HEK293 (cell line): ENCODE data around the gene TNN.
A peak's percentile ranks its signal among the peaks of the same experiment; 100 is the strongest.

ENCODE experiments used
- CTCF ChIA-PET: fragments of 350-600 bp; formaldehyde crosslinking; extraction: SDS; loops from one replicate; lab custom pipeline; 2021; ENCODE audit warnings: antibody characterized with exemption; lab: Yijun Ruan, JAX
- POLR2A ChIA-PET: fragments of 300-600 bp; formaldehyde crosslinking; extraction: SDS; loops from one replicate; lab custom pipeline; 2020; ENCODE audit warnings: antibody characterized with exemption, inconsistent platforms; lab: Yijun Ruan, JAX
- H3K27ac ChIP-seq: fragments of 200-500 bp; sonication (Bioruptor generic); 2 replicates; pipeline ENCODE4 v1.5.1; 2014; ENCODE audit warnings: low read depth, low read length, control low read depth, inconsistent platforms; ENCODE audit errors: extremely low read depth
- H3K36me3 ChIP-seq, 2 experiments: fragments of 200-500 bp in 1 of 2; sonication (Bioruptor generic) in 1 of 2; 1 replicate in 1 of 2; 2 replicates in 1 of 2; pipeline ENCODE4 v1.5.1; 2014 to 2017; ENCODE audit warnings: inconsistent platforms in 2 of 2, low read length in 2 of 2; ENCODE audit not compliant: control insufficient read depth in 2 of 2, insufficient read depth in 1 of 2
- H3K4me1 ChIP-seq: fragments of 200-500 bp; sonication (Bioruptor generic); 2 replicates; pipeline ENCODE4 v1.5.1; 2014; ENCODE audit warnings: mild to moderate bottlenecking, low read length, inconsistent platforms; ENCODE audit not compliant: control insufficient read depth, insufficient read depth
- H3K4me3 ChIP-seq: 2 replicates; pipeline ENCODE4 v1.5.1; 2011; ENCODE audit warnings: low read depth, mild to moderate bottlenecking, control low read depth, low read length, moderate library complexity
- H3K9me3 ChIP-seq: fragments of 200-500 bp; sonication (Bioruptor generic); 2 replicates; pipeline ENCODE4 v1.5.1; 2014; ENCODE audit warnings: low read depth, low read length, inconsistent platforms; ENCODE audit not compliant: control insufficient read depth, insufficient read depth
- BCL11A ChIP-seq: fragments of 450-650 bp; formaldehyde crosslinking; IDR thresholded peaks from 2 replicates; pipeline ENCODE4 v1.5.1; 2016; ENCODE audit warnings: low read depth, missing biosample characterization, missing genetic modification characterization
- GLI4 ChIP-seq: fragments of 450-650 bp; formaldehyde crosslinking; IDR thresholded peaks from 2 replicates; pipeline ENCODE4 v1.5.1; 2016; ENCODE audit warnings: missing biosample characterization, missing genetic modification characterization
- INSM2 ChIP-seq: fragments of 450-650 bp; formaldehyde crosslinking; IDR thresholded peaks from 2 replicates; pipeline ENCODE4 v1.5.1; 2016; ENCODE audit warnings: missing biosample characterization, missing genetic modification characterization
- KLF8 ChIP-seq: fragments of 450-650 bp; formaldehyde crosslinking; IDR thresholded peaks from 2 replicates; pipeline ENCODE4 v1.5.1; 2016; ENCODE audit warnings: missing biosample characterization, missing genetic modification characterization
- KLF9 ChIP-seq: fragments of 450-650 bp; formaldehyde crosslinking; IDR thresholded peaks from 2 replicates; pipeline ENCODE4 v1.5.1; 2016; ENCODE audit warnings: missing biosample characterization, missing genetic modification characterization, low read depth
- PRDM6 ChIP-seq: fragments of 450-650 bp; formaldehyde crosslinking; IDR thresholded peaks from 2 replicates; pipeline ENCODE4 v1.5.1; 2017; ENCODE audit warnings: missing biosample characterization, missing genetic modification characterization
- SP2 ChIP-seq: fragments of 450-650 bp; formaldehyde crosslinking; IDR thresholded peaks from 2 replicates; pipeline ENCODE4 v1.5.1; 2016; ENCODE audit warnings: missing biosample characterization, missing genetic modification characterization
- SP3 ChIP-seq: fragments of 450-650 bp; formaldehyde crosslinking; IDR thresholded peaks from 2 replicates; pipeline ENCODE4 v1.5.1; 2016; ENCODE audit warnings: missing biosample characterization, missing genetic modification characterization
- TSHZ1 ChIP-seq: fragments of 450-650 bp; formaldehyde crosslinking; IDR thresholded peaks from 2 replicates; pipeline ENCODE4 v1.5.1; 2016; ENCODE audit warnings: missing biosample characterization, missing genetic modification characterization, borderline replicate concordance
- ZFP41 ChIP-seq: fragments of 450-650 bp; formaldehyde crosslinking; IDR thresholded peaks from 2 replicates; pipeline ENCODE4 v1.5.1; 2016; ENCODE audit warnings: missing biosample characterization, missing genetic modification characterization, borderline replicate concordance
- ZNF112 ChIP-seq: fragments of 450-650 bp; formaldehyde crosslinking; IDR thresholded peaks from 2 replicates; pipeline ENCODE4 v1.5.0; 2017; ENCODE audit warnings: missing biosample characterization, missing genetic modification characterization
- ZNF132 ChIP-seq: fragments of 450-650 bp; formaldehyde crosslinking; IDR thresholded peaks from 2 replicates; pipeline ENCODE4 v1.5.1; 2017; ENCODE audit warnings: missing biosample characterization, missing genetic modification characterization, borderline replicate concordance
- ZNF133 ChIP-seq: fragments of 450-650 bp; formaldehyde crosslinking; IDR thresholded peaks from 2 replicates; pipeline ENCODE4 v1.5.1; 2016; ENCODE audit warnings: missing biosample characterization, missing genetic modification characterization
- ZNF157 ChIP-seq: fragments of 450-650 bp; formaldehyde crosslinking; IDR thresholded peaks from 2 replicates; pipeline ENCODE4 v1.5.1; 2016; ENCODE audit warnings: missing biosample characterization, missing genetic modification characterization
- ZNF169 ChIP-seq: fragments of 450-650 bp; formaldehyde crosslinking; IDR thresholded peaks from 2 replicates; pipeline ENCODE4 v1.5.1; 2016; ENCODE audit warnings: missing biosample characterization, missing genetic modification characterization
- ZNF175 ChIP-seq: fragments of 450-650 bp; formaldehyde crosslinking; IDR thresholded peaks from 2 replicates; pipeline ENCODE4 v1.5.1; 2016; ENCODE audit warnings: missing biosample characterization, missing genetic modification characterization
- ZNF18 ChIP-seq: fragments of 450-650 bp; formaldehyde crosslinking; IDR thresholded peaks from 2 replicates; pipeline ENCODE4 v1.5.1; 2016; ENCODE audit warnings: missing biosample characterization, missing genetic modification characterization
- ZNF214 ChIP-seq: fragments of 450-650 bp; formaldehyde crosslinking; IDR thresholded peaks from 2 replicates; pipeline ENCODE4 v1.5.1; 2017; ENCODE audit warnings: missing biosample characterization, mild to moderate bottlenecking, missing genetic modification characterization, borderline replicate concordance
- ZNF362 ChIP-seq: fragments of 450-650 bp; formaldehyde crosslinking; IDR thresholded peaks from 2 replicates; pipeline ENCODE4 v1.5.1; 2016; ENCODE audit warnings: missing biosample characterization, missing genetic modification characterization
- ZNF37A ChIP-seq: fragments of 450-650 bp; IDR thresholded peaks from 2 replicates; pipeline ENCODE4 v1.5.1; 2018; ENCODE audit warnings: missing biosample characterization, missing genetic modification characterization
- ZNF416 ChIP-seq: fragments of 450-650 bp; formaldehyde crosslinking; IDR thresholded peaks from 2 replicates; pipeline ENCODE4 v1.5.1; 2016; ENCODE audit warnings: missing biosample characterization, missing genetic modification characterization
- ZNF423 ChIP-seq: fragments of 450-650 bp; formaldehyde crosslinking; IDR thresholded peaks from 2 replicates; pipeline ENCODE4 v1.5.1; 2016; ENCODE audit warnings: missing biosample characterization, missing genetic modification characterization
- ZNF501 ChIP-seq: fragments of 450-650 bp; formaldehyde crosslinking; IDR thresholded peaks from 2 replicates; pipeline ENCODE4 v1.5.1; 2016; ENCODE audit warnings: missing biosample characterization, missing genetic modification characterization
- ZNF510 ChIP-seq: fragments of 450-650 bp; formaldehyde crosslinking; IDR thresholded peaks from 2 replicates; pipeline ENCODE4 v1.5.1; 2018; ENCODE audit warnings: mild to moderate bottlenecking, missing genetic modification characterization, missing biosample characterization; ENCODE audit not compliant: insufficient replicate concordance
- ZNF521 ChIP-seq: fragments of 450-650 bp; formaldehyde crosslinking; IDR thresholded peaks from 2 replicates; pipeline ENCODE4 v1.5.1; 2017; ENCODE audit warnings: missing biosample characterization, mild to moderate bottlenecking, missing genetic modification characterization
- ZNF544 ChIP-seq: fragments of 450-650 bp; formaldehyde crosslinking; IDR thresholded peaks from 2 replicates; pipeline ENCODE4 v1.5.0; 2017; ENCODE audit warnings: missing biosample characterization, missing genetic modification characterization
- ZNF610 ChIP-seq: fragments of 450-650 bp; formaldehyde crosslinking; IDR thresholded peaks from 2 replicates; pipeline ENCODE4 v1.5.1; 2016; ENCODE audit warnings: missing biosample characterization, missing genetic modification characterization, borderline replicate concordance
- ZNF768 ChIP-seq: fragments of 450-650 bp; formaldehyde crosslinking; IDR thresholded peaks from 2 replicates; pipeline ENCODE4 v1.5.1; 2018; ENCODE audit warnings: missing biosample characterization, mild to moderate bottlenecking, missing genetic modification characterization
- ZSCAN16 ChIP-seq: fragments of 450-650 bp; formaldehyde crosslinking; IDR thresholded peaks from 2 replicates; pipeline ENCODE4 v1.5.1; 2016; ENCODE audit warnings: missing biosample characterization, missing genetic modification characterization
- ZSCAN30 ChIP-seq: fragments of 450-650 bp; IDR thresholded peaks from 2 replicates; pipeline ENCODE4 v1.5.1; 2018; ENCODE audit warnings: missing biosample characterization, mild to moderate bottlenecking, missing genetic modification characterization, moderate library complexity
- ZXDB ChIP-seq: fragments of 450-650 bp; formaldehyde crosslinking; IDR thresholded peaks from 2 replicates; pipeline ENCODE4 v1.5.1; 2016; ENCODE audit warnings: missing biosample characterization, missing genetic modification characterization

The TNN gene

GRCh38 chr1:175172503-175172902, 104.9 kb downstream of the TNN start (continued):
- TF ChIP-seq PRDM6 (tag by site-specific recombination) = peak; percentile 77
- TF ChIP-seq ZNF521 = no peak
- TF ChIP-seq INSM2 = no peak
- no peak for TF ChIP-seq ZNF18
- no peak for TF ChIP-seq KLF8 (tag by site-specific recombination)
- TF ChIP-seq ZNF132 (tag by site-specific recombination) = no peak
- TF ChIP-seq ZNF157 (tag by site-specific recombination) = no peak
- TF ChIP-seq ZNF416 = no peak
- TF ChIP-seq TSHZ1 (tag by site-specific recombination) = no peak
- no peak for TF ChIP-seq ZNF214 (tag by site-specific recombination)
- no peak for TF ChIP-seq ZNF544 (tag by site-specific recombination)
- TF ChIP-seq ZNF510 (tag by site-specific recombination) = no peak
- no peak for TF ChIP-seq ZNF768 (tag by site-specific recombination)
- TF ChIP-seq ZSCAN16 (tag by site-specific recombination) = no peak
- TF ChIP-seq ZSCAN30 (tag by site-specific recombination) = no peak
- TF ChIP-seq SP3 = no peak
- no peak for TF ChIP-seq GLI4
- TF ChIP-seq KLF9 (tag by site-specific recombination) = no peak
- TF ChIP-seq BCL11A (tag by site-specific recombination) = no peak

- CTCF ChIA-PET = interaction anchor here (0.6 to 1.8 kb wide), 8 partner anchors 8 to 885 kb away, joined by 3 to 11 read pairs (median 5); no protein-coding TSS in a partner anchor
- H3K36me3 ChIP-seq = no peaks in the 10 kb centered on the region
- H3K27ac ChIP-seq = no peak overlapping the region
- H3K9me3 ChIP-seq = no peaks in the 10 kb centered on the region
- peaks cover 5% of the 10 kb centered on the region; the same call in 1 of the 2 replicates for H3K4me1 ChIP-seq
- H3K4me3 ChIP-seq = no peak overlapping the region
- POLR2A ChIA-PET = no interaction called here
- TF ChIP-seq ZXDB (no peak), ZNF214 (tag by site-specific recombination) (no peak), ZNF133 (tag by site-specific recombination) (no peak), ZFP41 (tag by site-specific recombination) (no peak), ZNF112 (tag by site-specific recombination) (no peak), ZNF362 (tag by site-specific recombination) (no peak), ZNF37A (no peak), ZNF175 (tag by site-specific recombination) (no peak), SP2 (tag by site-specific recombination) (no peak), ZNF501 (no peak), ZNF169 (tag by site-specific recombination) (no peak), ZNF423 (tag by site-specific recombination) (no peak), ZNF610 (tag by site-specific recombination) (no peak)
Measured at GRCh38 chr1:175173531-175173930, 105.9 kb downstream of the TNN start.
